HG03064 (cell line): Measurements from ENCODE around the gene KIF1C.

Source experiments
- ATAC-seq: cut with Tn5 transposase; IDR thresholded peaks from one replicate; pipeline ENCODE4 v1.9.1; 2021; ENCODE audit warnings: low read depth; ENCODE audit not compliant: unreplicated experiment

The KIF1C gene

DNA sequence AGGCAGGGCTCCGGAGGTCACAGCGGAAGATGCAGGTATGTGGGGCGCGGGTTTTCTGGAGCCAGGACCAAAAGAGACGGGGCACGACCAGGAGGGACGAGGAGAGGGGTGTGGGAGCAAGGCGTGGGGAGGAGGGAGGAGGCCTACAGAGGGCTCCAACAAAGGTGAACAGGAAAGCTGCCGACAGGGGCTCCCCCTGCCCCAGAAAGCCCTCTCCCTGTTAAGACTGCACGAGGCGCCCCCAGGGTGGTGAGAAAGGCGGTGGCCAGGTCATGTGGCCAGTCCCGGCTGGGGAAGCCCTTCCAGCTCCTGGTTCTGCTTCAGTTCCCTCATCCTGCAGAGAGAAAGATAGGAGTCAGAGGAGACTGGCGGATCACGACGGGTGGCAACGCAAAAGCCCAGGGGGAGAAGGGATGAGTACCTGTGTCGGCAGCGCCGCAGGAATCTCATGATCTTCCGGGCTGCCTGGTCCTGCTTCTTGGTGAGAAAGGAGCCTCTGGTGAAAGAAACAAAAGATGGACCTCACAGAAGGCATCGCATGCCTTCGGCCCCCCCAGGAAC, 29.2 kb upstream of the KIF1C start:
- ATAC-seq, result no peak

DNA sequence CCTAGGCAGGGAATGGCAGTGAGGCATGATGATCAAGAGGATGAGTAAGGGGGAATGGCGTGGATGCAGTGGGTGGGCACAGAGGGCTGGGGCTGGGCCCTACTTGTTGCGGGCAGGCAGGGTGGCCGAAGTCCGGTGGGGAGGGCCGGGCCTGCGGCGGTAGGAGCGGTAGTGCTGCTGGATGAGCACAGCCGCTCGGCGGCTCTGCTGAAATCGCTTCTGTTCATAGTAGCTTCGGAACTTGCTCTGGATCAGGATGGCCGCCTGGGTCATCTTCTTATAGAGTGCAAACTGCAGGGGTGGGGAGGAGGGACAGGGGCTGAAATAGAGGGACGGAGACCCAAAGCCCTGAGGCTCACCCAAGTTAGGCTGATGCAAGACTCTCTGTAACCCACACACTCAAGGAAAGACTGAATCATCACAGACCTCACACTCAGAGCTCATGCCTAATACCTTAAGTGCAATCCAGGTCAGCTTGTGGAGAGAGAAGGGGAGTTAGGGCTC, 28.7 kb upstream of the KIF1C start:
- no peak for ATAC-seq

DNA sequence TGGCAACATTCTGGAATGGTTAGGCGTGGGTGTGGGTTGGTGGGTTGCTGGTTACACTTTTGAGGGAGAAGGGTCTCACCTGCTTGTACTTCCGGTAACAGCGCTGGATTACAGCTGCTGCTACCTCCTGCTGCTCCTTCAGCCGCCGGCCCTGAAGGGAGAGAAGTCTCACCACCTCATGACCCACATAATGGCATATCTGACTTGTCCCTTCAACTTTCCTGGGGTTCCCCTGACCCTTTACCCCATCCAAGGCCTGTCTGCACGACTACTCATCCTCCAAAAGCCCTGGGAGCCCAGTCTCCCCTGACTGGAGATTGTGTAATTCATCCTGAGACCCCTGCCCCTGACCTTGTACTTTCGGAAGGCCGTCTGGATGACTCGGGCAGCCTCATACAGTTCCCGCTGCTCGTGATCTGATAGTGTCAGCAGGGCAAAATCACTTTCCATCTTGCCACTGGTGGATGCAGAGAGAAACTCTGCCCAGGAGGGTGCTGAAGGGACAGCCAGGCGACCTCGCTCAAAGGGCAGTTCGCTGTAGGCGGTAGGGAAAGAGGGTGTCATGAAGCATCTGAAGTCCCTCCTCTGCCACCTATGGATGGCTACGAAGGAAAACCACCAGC, 28.1 kb upstream of the KIF1C start:
- no peak for ATAC-seq

DNA sequence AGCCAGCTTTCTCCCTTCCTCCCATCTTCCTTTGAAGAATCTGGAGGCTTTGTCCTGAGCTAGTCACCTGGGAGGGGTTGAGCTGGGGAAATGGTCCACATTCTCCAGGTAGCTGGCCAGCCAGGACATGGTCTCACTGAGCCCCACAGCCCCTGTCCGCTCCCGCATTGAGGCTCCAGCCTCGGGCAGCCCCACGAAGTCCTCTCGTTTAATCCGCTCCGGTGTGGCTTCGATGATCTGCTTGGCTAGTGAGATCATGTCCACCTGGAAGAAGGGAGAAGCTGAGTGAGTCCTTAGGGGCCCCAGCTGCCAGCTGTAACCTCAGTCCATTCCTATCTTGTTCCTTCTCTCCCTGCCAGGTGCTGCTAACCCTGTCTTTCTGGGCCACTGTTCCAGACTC, 27.5 kb upstream of the KIF1C start:
- ATAC-seq, result no peak

DNA sequence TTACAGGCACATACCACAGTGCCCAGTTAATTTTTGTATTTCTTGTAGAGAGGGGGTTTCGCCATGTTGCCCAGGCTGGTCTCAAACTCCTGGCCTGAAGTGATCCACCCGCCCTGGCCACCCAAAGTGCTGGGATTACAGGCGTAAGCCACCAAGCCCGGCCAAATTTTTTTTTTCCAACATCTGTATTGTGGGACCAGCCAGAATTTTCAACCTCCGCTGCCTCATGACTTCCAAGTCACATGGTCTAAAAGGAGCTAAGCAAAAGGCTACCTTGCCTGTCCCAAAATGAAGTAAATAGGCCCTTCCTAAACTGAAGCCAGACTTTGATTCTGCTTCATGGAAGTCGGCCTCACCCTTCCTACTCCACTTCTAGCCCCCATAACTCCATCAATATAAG, 25.9 kb upstream of the KIF1C start:
- no peak for ATAC-seq

DNA sequence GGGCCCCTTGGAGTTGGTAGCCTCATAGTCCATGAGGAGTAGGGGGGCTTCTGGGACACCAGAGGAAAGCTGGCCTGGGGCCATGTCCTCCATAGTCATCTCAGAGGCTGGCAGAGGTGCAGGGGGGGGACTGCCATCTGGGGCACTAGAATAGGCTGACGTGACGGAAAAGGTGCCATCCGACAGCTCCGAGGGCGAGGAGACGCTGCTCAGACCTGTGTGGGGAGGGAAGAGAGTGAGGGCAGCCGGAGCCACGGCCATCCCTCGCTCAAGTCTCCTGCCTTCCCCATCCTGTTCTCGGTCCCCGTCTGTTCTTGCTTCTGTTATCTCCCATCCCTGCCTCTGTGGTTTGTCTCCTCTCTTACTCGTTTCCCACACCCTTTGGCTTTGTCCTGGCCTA, 25.4 kb upstream of the KIF1C start:
- no peak for ATAC-seq

DNA sequence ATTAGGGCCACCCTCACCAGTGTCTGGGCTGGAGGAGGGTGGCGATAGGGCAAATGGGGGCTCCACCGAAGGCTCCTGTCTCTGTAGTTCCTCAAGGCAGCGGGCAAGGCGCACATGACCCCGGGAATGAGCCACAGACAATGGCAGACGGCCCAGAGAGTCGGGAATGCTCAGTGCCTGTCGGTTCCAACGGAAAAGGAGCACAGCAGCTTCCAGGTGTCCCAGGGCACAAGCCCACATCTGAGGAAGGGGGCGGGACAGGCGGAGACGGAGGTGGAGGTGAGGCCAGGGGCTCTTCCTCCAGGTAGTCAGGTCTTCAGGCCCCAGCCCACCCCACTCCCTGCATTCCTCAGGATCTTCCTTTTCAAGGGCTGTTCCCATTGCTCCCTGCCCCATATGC, 25.0 kb upstream of the KIF1C start:
- ATAC-seq, result no peak

DNA sequence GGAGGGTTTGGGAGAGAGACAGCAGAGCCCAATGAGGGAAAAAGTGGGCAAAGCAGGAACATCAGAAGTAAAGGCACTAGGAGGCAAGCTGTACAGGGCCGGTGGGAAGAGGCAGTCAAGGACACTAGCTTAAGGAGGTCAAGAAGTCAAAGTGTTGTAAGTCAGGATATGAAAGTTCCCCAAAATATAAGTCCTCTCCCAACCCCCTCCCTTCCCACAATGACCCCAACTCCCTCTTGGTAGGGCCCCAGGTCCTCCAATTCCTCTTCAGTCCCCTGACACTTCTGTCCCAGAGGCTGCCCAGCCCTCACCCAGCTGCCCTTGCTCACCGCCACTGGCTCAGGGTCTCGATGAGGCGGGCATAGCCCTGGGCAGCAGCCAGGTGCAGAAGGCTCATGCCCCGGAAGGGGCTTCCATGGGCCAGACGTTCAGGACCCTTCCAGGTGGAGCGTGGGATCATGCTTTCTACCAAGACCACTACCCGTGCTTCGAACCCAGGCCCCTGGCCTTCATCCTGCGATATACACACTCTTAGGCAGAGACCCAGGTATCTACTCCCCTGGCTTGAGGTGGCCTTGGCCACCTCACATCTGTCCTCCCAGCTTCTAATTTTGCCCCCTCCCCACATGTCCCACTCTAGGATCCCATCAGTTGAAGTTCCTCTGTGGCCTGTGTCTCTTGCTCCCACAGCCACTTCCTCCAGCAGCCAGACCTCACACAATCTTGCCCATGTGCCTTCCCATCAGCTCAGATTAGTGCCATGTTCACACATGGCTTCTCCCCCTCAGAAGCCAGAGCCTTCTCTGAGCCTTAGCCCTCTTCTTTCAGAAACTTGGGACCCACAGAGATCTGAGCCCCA, 24.3 kb upstream of the KIF1C start:
- no peak for ATAC-seq

DNA sequence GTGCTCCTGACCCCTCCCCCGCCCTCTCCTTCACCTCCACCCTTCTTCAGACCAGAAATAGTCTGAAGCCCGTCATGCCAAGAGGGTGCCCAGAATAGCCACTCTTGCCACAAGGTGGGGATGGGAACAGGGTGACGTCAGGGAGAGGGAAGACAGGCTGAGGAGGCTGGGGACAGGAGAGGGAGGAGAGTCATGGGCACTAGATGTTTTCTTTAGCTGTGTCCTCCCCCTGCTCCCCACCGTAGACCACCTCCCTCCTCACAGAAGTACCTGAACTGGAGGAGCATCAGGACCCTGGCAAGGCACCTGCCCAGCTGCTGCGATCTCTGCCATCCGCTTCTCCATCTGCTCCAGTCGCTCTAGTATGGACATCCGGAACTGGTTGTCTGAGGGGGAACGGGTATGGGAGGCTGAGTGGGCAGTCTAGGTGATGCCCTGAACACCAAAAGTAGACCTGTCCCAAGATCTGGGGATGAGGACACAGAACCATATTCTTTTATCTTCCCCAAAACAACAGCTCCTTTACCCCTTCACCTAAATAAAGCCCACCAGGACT, 23.6 kb upstream of the KIF1C start:
- no peak for ATAC-seq

DNA sequence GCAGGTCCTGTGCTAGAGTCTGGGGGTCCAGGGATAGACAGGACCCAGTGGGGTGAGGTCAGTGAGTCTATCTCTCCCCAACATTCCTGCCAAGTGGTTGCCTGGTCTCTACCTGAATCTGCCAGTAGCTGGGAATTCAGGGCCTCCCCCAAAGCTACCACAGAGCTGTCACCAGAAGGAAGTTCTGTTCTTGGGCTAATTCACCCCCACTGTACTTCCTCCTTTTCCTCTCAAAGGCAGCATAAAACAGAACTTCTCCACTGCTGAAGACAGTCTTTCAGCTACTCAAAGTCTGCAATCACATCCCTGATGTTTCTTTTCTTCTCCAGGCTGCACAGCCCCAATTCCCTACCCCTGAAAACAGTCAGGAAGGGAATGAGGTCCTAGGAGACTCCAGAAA, 19.0 kb upstream of the KIF1C start:
- no peak for ATAC-seq

DNA sequence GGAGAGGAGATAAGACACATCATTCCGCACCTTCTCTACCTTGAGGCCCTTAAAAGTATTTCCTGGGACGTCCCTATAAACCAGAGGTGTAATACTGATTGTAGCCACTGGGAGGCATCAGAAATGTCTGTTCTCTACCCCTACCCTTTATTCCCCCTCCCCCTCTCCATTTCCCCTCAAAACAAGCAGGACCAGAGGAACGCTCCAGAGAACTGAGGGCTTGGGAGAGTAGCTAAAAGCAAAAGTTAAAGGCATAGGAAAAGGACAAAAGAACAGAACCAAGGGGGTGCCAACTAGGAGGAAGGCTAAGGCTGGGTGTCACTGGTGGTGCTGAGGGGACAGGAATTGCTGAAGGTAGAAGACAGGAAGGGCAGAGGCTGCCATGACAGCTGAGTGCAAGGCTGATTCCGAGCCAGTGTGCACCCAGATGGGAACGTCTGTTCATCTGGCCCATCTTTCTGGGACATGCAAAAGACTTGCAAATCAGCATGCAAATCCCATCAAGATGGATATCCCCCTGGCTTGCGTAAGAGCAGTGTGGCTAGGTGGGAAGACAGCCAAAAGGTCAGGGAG, 17.0 kb upstream of the KIF1C start:
- no peak for ATAC-seq

DNA sequence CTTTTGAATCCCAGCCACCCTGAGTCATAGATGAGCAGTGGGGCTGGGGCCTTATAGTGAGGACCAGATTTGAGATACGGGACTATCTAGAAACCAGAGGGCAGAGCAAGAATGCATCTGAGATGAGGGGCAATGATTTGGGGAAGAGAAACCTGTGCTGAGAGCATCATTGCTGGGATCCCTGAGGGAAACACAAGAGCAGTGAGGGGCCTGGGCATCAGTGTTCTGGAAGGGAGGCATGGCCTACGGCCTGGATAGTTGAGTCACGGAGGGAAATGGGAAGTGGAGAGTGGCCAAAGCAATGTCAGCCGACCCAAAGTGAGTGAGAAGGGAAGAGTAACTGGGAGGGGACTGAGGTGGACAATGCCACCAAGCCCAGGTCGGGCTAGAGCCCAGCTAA, 15.4 kb upstream of the KIF1C start:
- ATAC-seq, result no peak

DNA sequence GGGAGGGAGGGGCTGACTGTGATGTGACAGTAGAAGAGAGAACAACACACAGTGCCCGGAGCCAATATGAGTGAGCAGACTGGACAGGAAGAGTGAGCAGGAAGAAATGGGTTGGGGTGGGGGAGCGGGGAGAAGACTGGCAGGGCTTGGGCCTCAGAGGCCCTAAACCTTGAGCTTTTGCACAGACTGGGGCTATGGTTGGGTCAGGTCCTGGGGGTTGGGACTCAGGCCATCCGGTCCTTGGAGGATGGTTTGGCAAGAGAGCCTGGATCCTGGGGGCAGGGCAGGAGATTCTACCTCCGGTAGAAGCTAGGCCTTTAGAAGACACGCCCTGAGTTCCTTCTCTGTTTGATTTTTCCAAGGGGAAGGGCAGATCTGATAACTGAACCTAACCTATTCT, 11.3 kb upstream of the KIF1C start:
- ATAC-seq, result no peak

DNA sequence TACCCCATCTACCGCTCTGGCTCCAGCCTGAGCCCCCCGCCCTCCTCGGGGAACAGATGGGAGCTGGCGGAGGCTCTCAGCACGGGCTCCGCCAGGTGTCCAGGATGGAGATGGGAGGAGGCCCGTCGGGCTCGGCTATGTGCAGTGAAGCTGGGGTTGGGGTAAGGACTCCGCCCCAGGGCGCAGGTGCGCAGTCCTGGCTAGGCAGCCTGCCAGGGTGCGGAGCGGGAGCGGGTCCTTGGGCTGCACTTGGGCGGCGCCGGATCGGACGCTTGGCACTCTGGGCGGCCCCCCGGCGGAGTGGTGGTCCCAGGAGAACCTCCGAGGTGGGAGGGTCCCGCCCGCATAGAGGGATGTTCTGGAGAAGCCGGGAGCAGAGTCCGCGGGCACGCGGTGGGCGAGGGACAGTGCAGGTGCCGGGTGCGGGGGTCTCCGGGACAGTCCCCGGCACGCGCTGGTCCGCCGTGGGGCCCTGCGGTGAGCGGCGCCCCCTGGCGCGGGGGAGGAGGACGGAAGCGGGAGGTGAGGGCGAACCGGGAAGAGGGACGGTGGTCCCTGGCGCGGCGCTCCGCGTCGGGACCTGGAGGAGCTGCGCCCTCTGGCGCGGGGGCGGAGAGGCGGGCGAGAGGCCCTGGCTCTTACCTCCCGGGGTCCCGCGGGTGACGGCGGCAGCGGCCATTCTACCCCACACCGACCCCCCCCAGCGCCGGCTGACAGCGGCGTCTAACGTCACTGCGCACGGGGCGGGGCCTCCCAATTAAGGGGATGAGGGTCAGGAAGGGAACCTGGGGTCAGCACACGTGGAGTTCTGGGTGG, 10.6 kb upstream of the KIF1C start, which contains the start of gene CAMTA2:
Gene CAMTA2 (minus strand): TSS at position 725 of the 816 bp plus-strand sequence. CDS start 1,453 bp downstream, outside the sequence.
- peak; percentile 59 for ATAC-seq

DNA sequence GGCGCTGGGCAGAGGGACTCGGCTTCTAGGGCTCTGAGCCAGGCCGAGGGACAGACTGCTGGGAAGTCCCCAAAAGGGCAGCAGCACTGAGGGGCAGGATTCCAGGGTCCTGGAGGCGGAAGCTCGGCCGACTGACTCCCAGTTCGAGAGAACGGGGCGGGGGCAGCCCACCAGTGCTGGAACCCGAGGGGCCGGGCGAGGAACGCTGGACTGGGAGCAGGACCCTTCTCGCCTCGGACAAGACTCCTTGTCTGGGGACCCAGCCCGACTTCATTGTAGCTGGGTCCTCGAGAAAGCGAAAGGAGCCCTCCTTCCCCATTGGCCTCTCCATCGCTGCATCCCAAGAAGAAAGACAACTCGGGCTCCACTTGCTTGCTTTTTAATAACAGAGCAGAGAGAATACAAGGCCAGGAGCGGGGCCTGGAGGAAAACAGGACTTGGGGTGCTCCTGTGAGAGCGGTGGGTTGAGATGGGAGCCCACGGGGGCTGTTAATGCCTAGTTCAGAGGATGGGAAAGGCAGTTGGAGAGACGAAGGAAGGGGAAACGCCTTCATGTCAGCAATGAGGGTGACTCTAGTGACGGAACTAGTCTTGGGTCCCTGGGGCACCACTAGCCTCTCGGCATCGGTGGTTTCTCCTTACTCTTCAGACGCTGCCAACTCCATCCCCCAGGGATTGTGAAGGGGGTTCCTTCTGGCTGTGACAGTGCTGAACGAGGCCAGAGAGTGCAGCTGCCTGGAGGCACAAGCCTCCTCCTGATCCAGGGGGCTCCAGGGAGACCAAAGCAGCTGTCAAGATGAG, 9.8 kb upstream of the KIF1C start:
- no peak for ATAC-seq

DNA sequence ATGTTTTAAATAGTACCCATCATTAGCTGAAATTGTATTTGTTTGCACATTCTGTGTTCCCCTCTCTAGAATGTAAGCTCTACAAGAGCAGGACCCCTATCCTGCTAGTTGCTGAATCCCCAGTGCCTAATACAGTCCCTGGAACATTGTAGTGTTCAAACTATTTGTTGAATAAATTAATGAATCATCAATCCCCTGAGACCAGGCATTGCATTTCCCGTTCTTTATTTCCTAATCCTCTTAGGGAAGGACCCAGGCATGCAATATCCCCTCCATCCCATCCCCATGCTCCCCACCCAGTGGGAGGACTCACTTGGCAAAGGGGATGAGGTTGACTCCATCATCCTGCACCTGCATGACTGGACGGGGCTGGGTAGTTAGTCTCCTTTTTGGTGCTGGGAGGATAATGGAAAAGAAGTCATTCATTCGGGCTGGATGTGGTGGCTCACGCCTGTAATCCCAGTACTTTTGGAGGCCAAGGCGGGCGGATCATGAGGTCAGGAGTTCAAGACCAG, 3.6 kb upstream of the KIF1C start:
- no peak for ATAC-seq

DNA sequence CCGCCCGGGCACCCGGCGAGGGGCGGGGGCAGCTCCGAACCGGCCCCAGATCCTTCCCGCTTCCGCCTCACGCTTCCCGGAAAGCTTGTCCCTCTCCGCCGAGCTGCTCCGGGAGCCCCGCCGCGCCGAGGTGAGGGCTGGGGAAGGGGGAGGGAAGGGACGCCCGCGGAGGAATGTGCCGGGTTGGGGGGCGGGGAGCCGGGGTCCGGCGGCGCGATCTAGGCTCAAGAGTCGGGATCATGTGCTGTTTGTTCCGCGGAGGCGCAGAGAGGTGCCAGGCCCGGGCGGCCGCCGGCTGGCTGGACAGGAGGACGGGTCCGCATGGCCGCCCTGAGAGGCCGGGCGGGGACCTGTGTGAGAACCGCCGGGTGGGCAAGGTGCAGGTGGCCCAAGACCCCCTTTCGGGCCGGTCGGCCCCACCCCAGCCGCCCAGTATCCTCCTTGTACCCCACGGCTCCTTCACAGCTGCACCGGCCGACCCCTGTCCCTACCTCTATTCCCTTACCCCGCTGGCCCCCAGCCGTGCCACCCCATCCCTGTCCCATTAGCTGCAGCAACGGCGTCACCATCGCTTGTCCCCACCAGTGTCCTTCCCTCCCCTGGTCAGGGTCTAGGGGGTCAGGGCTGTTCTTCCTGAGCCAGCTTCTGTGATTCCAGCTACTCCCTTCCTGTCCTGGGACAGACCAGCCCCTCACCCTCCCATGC, 429 bp downstream of the KIF1C start:
- ATAC-seq, result no peak

DNA sequence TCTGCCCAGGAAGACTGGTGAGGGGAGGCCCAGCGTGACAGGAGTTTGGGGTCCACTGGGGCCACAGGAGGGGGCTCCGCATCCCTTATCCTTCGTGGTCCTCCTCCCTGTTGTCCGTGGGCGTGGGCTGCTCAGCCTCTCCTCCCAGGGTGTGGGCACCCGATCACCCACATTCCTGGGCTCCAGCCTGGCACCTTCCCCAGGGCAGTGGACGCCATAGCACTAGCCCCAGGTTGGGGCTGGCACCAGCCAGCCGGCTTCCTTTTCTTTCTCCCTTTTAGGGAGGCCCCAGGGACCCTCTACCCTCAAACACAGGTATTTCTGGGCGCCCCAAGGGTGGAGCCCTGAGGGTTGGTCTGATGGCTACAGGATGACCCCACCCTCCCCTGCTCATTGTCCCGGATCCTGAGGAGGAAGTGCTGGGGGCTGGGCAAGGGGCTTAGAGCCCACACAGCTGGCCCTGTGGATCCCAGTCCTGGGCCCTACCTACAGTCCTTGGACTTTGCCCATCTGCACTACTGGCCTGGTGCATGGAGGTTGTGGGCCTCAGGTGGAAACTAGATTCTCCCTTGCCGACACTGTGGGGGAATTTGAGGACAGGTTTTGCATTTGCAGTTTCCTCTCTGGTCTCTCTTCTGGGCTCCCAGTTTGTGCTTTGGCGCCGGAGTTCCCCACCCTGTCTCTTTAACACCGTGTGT, 1.1 kb downstream of the KIF1C start:
- ATAC-seq, result no peak
